OCI-LY3 (cell line): ENCODE results near the gene TPX2.

Source experiments
- EZH2phosphoT487 ChIP-seq: fragments of 200-600 bp; shearing (Covaris generic); IDR thresholded peaks from 2 replicates; pipeline ENCODE4 v1.6.1; 2018; ENCODE audit warnings: antibody characterized with exemption, mixed run types, low read depth
- TF ChIP-seq, protein P1 (sequence below): fragments of 200-600, 300-600 bp; sonication (generic); IDR thresholded peaks from 2 replicates; pipeline ENCODE4 v1.5.1; 2014; ENCODE audit warnings: antibody characterized with exemption, low read length, low read depth

DNA sequence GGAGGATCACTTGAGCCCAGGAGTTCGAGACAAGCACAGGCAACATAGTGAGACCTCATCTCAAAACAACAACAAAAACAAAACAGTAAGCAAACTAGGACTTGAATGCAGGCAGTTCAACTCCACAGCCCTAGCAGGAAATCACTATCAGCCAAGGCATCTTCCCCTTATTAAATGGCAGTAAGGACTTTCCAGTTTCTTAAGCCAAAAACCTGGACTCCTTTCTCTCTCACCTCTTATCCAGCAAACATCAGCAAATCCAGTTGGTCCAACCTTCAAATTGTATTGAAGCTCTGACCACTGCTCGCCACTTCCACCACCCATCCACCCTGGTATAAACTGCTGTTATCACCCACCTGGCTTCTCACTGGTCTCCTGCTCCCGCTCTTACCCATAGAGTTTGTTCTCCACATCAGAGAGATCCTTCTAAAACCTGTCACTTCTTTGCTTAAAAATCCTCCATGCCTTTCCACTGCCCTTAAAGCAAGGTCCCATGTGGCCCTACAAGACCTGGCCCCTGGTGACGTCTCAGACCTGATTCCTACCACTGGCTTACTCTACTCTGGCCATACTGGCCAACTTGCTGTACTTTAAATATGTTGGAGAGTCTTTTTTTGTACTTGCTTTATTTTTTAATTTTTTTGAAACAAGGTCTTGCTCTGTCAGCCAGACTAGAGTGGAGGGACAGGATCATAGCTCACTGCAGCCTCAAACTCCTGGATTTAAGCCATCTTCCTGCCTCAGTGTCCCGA, 44.1 kb upstream of the TPX2 start:
- TF ChIP-seq, protein P1, sequence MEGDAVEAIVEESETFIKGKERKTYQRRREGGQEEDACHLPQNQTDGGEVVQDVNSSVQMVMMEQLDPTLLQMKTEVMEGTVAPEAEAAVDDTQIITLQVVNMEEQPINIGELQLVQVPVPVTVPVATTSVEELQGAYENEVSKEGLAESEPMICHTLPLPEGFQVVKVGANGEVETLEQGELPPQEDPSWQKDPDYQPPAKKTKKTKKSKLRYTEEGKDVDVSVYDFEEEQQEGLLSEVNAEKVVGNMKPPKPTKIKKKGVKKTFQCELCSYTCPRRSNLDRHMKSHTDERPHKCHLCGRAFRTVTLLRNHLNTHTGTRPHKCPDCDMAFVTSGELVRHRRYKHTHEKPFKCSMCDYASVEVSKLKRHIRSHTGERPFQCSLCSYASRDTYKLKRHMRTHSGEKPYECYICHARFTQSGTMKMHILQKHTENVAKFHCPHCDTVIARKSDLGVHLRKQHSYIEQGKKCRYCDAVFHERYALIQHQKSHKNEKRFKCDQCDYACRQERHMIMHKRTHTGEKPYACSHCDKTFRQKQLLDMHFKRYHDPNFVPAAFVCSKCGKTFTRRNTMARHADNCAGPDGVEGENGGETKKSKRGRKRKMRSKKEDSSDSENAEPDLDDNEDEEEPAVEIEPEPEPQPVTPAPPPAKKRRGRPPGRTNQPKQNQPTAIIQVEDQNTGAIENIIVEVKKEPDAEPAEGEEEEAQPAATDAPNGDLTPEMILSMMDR = no peak
- no peak for TF ChIP-seq EZH2phosphoT487
